ENCODE data around the gene OSBPL5. TPM values are rescaled to one million over a fixed set of nuclear protein-coding genes. Genes with fewer than 3 reads are reported as not detected.
A peak's percentile ranks its signal among the peaks of the same experiment; 100 is the strongest.

The OSBPL5 gene
- polyA plus RNA-seq, 2 of the 4 experiments (the other 2 are of a cell fraction) = 1.6 to 4.6 TPM

GRCh38 chr11:3083321-3083720, 81.8 kb downstream of the OSBPL5 start:
- CTCF ChIA-PET = interaction anchor here (3.2 to 9.9 kb wide), 2 partner anchors 8 kb away, joined by 10 to 87 read pairs; no protein-coding TSS in a partner anchor
- Histone ChIP-seq H3K4me2 (no peak overlapping the region), H3K4me1 (no peaks in the 10 kb centered on the region), H3K4me3 (no peak overlapping the region), H3K27ac (no peak overlapping the region), H3K9me3 (no peaks in the 10 kb centered on the region)
- ATAC-seq (no peak), FAIRE-seq (no peak), DNase-seq (ENCODE audit: low read depth in 1 of 2, low spot score in 1 of 2) (no peak)
- 59% methylated on average over 8 of the region's 8 CpGs for WGBS (ENCODE audit: missing lambda C conversion rate)
- no peak for TF ChIP-seq TFCP2L1 (CRISPR knock-in tag; IDR thresholded peaks at IDR 0.05)
- TF ChIP-seq POLR2AphosphoS2 (conservative IDR thresholded peaks at IDR 0.05; ENCODE audit: low read length) = no peak
- TF ChIP-seq ELK1 (IDR thresholded peaks at IDR 0.05; ENCODE audit: low read depth, low read length) = no peak
- TF ChIP-seq ZFP36 (IDR thresholded peaks at IDR 0.05; ENCODE audit: borderline replicate concordance, partially characterized antibody) = no peak
- POLR2A ChIA-PET = no interaction called here

- H3K27ac ChIP-seq = no peak overlapping the region
- DNase-seq (ENCODE audit: low read depth in 1 of 2, low spot score in 1 of 2) = no peak
- ATAC-seq = no peak
- no peak overlapping the region for H3K4me2 ChIP-seq
- ChIA-PET CTCF (interaction anchor here (1.6 to 9.9 kb wide), 2 partner anchors 10 kb away, joined by 3 to 87 read pairs; no protein-coding TSS in a partner anchor), POLR2A (interaction anchor here (0.6 to 0.7 kb wide), 2 partner anchors 10 to 295 kb away, joined by 4 to 7 read pairs; no protein-coding TSS in a partner anchor)
- no peaks in the 10 kb centered on the region for H3K4me1 ChIP-seq
- no peak overlapping the region for H3K4me3 ChIP-seq
- TF ChIP-seq MAFK (IDR thresholded peaks at IDR 0.05; ENCODE audit: partially characterized antibody) = peak; percentile 95
- TF ChIP-seq JUN (IDR thresholded peaks at IDR 0.05) = no peak
- no peak for FAIRE-seq
- no peaks in the 10 kb centered on the region for H3K9me3 ChIP-seq
- 69% methylated on average over 6 of the region's 6 CpGs for WGBS (ENCODE audit: missing lambda C conversion rate)
Observed at GRCh38 chr11:3081386-3081751, 83.7 kb downstream of the OSBPL5 start.

- 48% methylated on average over 13 of the region's 13 CpGs for WGBS (ENCODE audit: missing lambda C conversion rate)
- DNase-seq (ENCODE audit: low read depth in 1 of 2, low spot score in 1 of 2) (no peak), ATAC-seq (no peak), FAIRE-seq (no peak)
- no peak overlapping the region for H3K4me2 ChIP-seq
- H3K9me3 ChIP-seq = no peaks in the 10 kb centered on the region
- H3K4me3 ChIP-seq = no peak overlapping the region
- no peak overlapping the region for H3K27ac ChIP-seq
- ChIA-PET CTCF (interaction anchor here (1.6 to 9.9 kb wide), 2 partner anchors 9 to 10 kb away, joined by 3 to 87 read pairs; no protein-coding TSS in a partner anchor), POLR2A (interaction anchor here (0.7 kb wide), 1 partner anchor 10 kb away, joined by 7 read pairs; no protein-coding TSS in a partner anchor)
- TF ChIP-seq POLR2AphosphoS2 (conservative IDR thresholded peaks at IDR 0.05; ENCODE audit: low read length) (no peak), RCOR1 (IDR thresholded peaks at IDR 0.05; ENCODE audit: low read depth, low read length) (no peak), HDAC2 (IDR thresholded peaks at IDR 0.05) (no peak), ZFP36 (IDR thresholded peaks at IDR 0.05; ENCODE audit: borderline replicate concordance, partially characterized antibody) (no peak), POLR2A (IDR thresholded peaks at IDR 0.05; ENCODE audit: low read length) (no peak), NFE2L2 (conservative IDR thresholded peaks at IDR 0.05; ENCODE audit: low read length) (no peak), FOSL2 (IDR thresholded peaks at IDR 0.05) (no peak), FOSL2 (CRISPR knock-in tag; IDR thresholded peaks at IDR 0.05) (no peak), ELK1 (IDR thresholded peaks at IDR 0.05; ENCODE audit: low read depth, low read length) (no peak), FOXS1 (CRISPR knock-in tag; IDR thresholded peaks at IDR 0.05) (no peak), FOSB (CRISPR knock-in tag; IDR thresholded peaks at IDR 0.05) (no peak), CBX2 (IDR thresholded peaks at IDR 0.05; ENCODE audit: borderline replicate concordance, low read depth) (no peak), JUNB (IDR thresholded peaks at IDR 0.05) (no peak)
- no peaks in the 10 kb centered on the region for H3K4me1 ChIP-seq
Observed at GRCh38 chr11:3080733-3081385, 84.3 kb downstream of the OSBPL5 start.

- DNase-seq (ENCODE audit: low read depth in 1 of 2, low spot score in 1 of 2) (no peak), ATAC-seq (no peak), FAIRE-seq (no peak)
- WGBS (ENCODE audit: missing lambda C conversion rate) = 10% methylated on average over 1 of the region's 1 CpG
- TF ChIP-seq CHD2 (IDR thresholded peaks at IDR 0.05; ENCODE audit: low read length, partially characterized antibody) (no peak), SMC3 (IDR thresholded peaks at IDR 0.05) (no peak), BHLHE40 (IDR thresholded peaks at IDR 0.05; ENCODE audit: low read depth, low read length) (no peak), EHMT2 (IDR thresholded peaks at IDR 0.05; ENCODE audit: low read depth) (no peak), POLR2A (IDR thresholded peaks at IDR 0.05; ENCODE audit: low read length) (no peak), MAX (IDR thresholded peaks at IDR 0.05) (no peak), RAD21 (conservative IDR thresholded peaks at IDR 0.05 in 1 of 2, IDR thresholded peaks at IDR 0.05 in 1 of 2) (no peak), HOXB5 (CRISPR knock-in tag; IDR thresholded peaks at IDR 0.05) (no peak), EP300 (IDR thresholded peaks at IDR 0.05) (no peak), JUNB (IDR thresholded peaks at IDR 0.05) (no peak)
- ChIA-PET POLR2A (interaction anchor here (0.7 kb wide), 1 partner anchor 46 kb away, joined by 6 read pairs; no protein-coding TSS in a partner anchor), CTCF (interaction anchor here (9.9 kb wide), 1 partner anchor 11 kb away, joined by 87 read pairs; no protein-coding TSS in a partner anchor)
- Histone ChIP-seq H3K4me3 (no peak overlapping the region), H3K4me2 (no peak overlapping the region), H3K9me3 (no peaks in the 10 kb centered on the region), H3K27ac (no peak overlapping the region), H3K4me1 (no peaks in the 10 kb centered on the region)
Observed at GRCh38 chr11:3080104-3080503, 85.0 kb downstream of the OSBPL5 start.
